Mesothelial cell of epicardium (in vitro differentiated cells): ENCODE data around the gene IER2. TPM values are rescaled to one million over a fixed set of nuclear protein-coding genes. Genes with fewer than 3 reads are reported as not detected.
"Not testable (repeated sequence)": the region's sequence is repeated elsewhere in the genome, so short reads cannot be mapped to it uniquely, and the experiment has no call there.

Experiments
- DNase-seq, 2 experiments: peaks; one replicate each; pipeline ENCODE4 v3.0.0; 2021; ENCODE audit warnings: low spot score in 2 of 2; ENCODE audit not compliant: unreplicated experiment in 2 of 2
- H3K27ac Mint-ChIP-seq: 2 replicates; pipeline ENCODE4 v1.8.0; 2021; ENCODE audit warnings: mixed read lengths
- H3K27me3 Mint-ChIP-seq: 2 replicates; pipeline ENCODE4 v1.8.0; 2021; ENCODE audit warnings: low read depth, mixed read lengths
- H3K36me3 Mint-ChIP-seq: 2 replicates; pipeline ENCODE4 v1.8.0; 2021; ENCODE audit warnings: mixed read lengths
- H3K4me1 Mint-ChIP-seq: 2 replicates; pipeline ENCODE4 v1.8.0; 2021; ENCODE audit warnings: mixed read lengths
- H3K4me3 Mint-ChIP-seq: 2 replicates; pipeline ENCODE4 v1.8.0; 2021; ENCODE audit warnings: mild to moderate bottlenecking, moderate library complexity, mixed read lengths
- H3K9me3 Mint-ChIP-seq: 2 replicates; pipeline ENCODE4 v1.8.0; 2021; ENCODE audit warnings: mixed read lengths
- total RNA-seq: library from RNA; stranded (reverse); gene quantifications from 3 replicates; pipeline ENCODE4 v1.2.1, GENCODE V29; 2021
- TF ChIP-seq, protein P1 (sequence below): fragments of 200-600 bp; sonication (generic); IDR thresholded peaks from one replicate; pipeline ENCODE4 v1.5.0; 2021; ENCODE audit warnings: antibody characterized with exemption; ENCODE audit not compliant: unreplicated experiment

IER2 gene
- total RNA-seq, 1 donor from 2014 or later = 282 TPM

- no peaks in the 10 kb centered on the region for H3K27me3 Mint-ChIP-seq
- H3K9me3 Mint-ChIP-seq = no peaks in the 10 kb centered on the region
- H3K4me3 Mint-ChIP-seq = peak overlapping the region; percentile 65
- no peaks in the 10 kb centered on the region for H3K36me3 Mint-ChIP-seq
- peaks cover 46% of the 10 kb centered on the region for H3K4me1 Mint-ChIP-seq
- DNase-seq = peak; percentile 58 to 79
- H3K27ac Mint-ChIP-seq = peak overlapping the region; percentile 98
- TF ChIP-seq, protein P1, sequence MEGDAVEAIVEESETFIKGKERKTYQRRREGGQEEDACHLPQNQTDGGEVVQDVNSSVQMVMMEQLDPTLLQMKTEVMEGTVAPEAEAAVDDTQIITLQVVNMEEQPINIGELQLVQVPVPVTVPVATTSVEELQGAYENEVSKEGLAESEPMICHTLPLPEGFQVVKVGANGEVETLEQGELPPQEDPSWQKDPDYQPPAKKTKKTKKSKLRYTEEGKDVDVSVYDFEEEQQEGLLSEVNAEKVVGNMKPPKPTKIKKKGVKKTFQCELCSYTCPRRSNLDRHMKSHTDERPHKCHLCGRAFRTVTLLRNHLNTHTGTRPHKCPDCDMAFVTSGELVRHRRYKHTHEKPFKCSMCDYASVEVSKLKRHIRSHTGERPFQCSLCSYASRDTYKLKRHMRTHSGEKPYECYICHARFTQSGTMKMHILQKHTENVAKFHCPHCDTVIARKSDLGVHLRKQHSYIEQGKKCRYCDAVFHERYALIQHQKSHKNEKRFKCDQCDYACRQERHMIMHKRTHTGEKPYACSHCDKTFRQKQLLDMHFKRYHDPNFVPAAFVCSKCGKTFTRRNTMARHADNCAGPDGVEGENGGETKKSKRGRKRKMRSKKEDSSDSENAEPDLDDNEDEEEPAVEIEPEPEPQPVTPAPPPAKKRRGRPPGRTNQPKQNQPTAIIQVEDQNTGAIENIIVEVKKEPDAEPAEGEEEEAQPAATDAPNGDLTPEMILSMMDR = no peak
These were observed 13.6 kb downstream of the IER2 start for GRCh38 chr19:13163609-13164342.

DNA sequence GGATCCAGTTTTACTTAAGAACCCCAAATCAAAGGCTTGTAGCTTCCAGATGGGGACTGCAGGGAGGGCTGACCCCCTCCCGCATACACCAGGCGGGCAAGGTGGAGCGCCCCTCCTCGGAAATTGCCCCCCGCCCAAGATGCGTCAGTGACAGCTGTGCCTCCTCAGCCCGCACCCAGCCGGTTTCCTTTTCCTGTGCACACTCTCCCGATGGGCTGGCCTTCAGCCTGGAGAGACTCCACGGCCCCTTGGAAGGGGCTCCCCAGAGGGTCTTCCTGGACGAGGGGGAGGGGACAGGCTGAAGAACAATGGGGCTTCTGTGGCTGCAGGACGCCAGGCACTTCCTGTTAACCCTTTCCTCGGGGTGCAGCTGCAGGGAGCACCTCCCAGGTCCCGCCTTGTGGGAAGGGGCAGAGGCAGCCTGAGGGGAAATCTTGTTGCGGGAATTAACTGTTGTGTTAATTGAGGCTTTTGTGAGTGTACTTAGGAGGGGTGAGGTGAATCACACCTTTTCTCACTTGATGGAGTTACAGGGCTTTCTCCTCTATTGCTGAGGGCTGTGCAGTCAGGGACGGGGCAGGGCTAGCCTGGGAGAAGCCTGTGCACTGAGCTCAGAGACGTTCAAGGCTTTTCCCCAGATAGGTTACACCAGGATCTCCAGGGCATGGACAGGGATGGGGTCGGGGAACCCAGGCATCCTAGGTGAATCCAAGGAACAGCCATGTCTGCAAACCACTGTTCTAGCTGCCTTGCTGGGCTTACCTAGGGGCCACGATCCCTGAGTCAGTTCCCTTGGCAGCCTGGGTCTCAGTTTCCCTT, 14.3 kb downstream of the IER2 start:
- no peaks in the 10 kb centered on the region for H3K9me3 Mint-ChIP-seq
- no peaks in the 10 kb centered on the region for H3K36me3 Mint-ChIP-seq
- H3K27me3 Mint-ChIP-seq = no peaks in the 10 kb centered on the region
- H3K4me1 Mint-ChIP-seq = peaks cover 48% of the 10 kb centered on the region
- H3K4me3 Mint-ChIP-seq = peak overlapping the region; percentile 65
- peak; percentile 71 to 82 for DNase-seq
- TF ChIP-seq, protein P1 = no peak
- H3K27ac Mint-ChIP-seq = peak overlapping the region; percentile 98

DNA sequence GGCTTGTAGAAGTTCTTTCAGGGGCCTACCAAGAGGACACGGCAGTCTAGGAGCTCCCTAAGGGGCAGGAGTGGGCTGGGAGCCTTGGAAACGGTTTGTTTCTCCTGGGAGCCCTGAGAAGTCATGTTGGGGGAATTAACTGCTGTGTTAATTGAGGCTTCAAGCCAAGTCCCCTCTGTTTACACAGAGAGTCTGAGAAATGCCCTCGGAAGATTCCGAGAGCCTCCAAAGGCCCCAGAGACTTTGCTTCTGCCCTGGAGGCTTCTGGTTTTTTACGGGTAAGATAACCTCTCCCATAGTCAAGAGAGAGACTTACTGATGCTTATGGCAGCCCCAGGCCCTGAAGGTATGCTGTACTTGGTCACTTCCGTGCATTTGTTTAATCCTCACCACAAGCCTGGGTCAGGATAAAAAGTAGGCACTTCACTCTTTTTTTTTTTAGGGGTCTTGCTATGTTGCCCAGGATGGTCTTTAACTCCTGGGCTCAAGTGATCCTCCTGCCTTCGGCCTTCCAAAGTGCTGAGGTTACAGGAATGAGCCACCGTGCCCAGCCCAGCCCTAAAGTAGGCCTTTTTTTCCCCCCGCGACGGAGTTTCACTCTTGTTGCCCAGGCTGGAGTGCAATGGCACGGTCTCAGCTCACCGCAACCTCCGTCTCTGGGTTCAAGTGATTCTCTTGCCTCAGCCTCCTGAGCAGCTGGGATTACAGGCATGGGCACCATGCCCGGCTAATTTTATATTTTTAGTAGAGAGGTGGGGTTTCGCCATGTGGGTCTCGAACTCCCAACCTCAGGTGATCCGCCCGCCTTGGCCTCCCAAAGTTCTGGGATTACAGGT, 15.2 kb downstream of the IER2 start:
- DNase-seq = no peak
- TF ChIP-seq, protein P1 = no peak
- Mint-ChIP-seq H3K4me1 (peaks cover 53% of the 10 kb centered on the region), H3K4me3 (no peak overlapping the region), H3K9me3 (no peaks in the 10 kb centered on the region), H3K27me3 (no peaks in the 10 kb centered on the region), H3K27ac (peak overlapping the region; percentile 98), H3K36me3 (no peaks in the 10 kb centered on the region)

DNA sequence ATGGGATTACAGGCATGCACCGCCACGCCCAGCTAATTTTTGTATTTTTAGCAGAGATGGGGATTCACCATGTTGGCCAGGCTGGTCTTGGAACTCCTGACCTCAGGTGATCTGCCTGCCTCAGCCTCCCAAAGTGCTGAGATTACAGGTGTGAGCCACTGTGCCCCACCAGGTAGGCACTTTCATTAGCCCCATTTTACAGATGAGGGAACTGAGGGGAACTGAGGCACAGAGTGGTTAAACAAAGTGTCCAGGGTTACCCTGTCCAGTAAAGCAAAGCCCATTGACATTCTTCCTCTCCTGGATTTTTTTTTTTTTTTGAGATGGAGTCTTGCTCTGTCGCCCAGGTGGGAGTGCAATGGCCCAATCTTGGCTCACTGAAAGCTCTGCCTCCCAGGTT, 15.9 kb downstream of the IER2 start:
- H3K9me3 Mint-ChIP-seq, DNase-seq, H3K4me3 Mint-ChIP-seq, H3K27me3 Mint-ChIP-seq, H3K36me3 Mint-ChIP-seq: not testable (repeated sequence)
- peak overlapping the region; percentile 98 for H3K27ac Mint-ChIP-seq
- H3K4me1 Mint-ChIP-seq = peaks cover 56% of the 10 kb centered on the region

DNA sequence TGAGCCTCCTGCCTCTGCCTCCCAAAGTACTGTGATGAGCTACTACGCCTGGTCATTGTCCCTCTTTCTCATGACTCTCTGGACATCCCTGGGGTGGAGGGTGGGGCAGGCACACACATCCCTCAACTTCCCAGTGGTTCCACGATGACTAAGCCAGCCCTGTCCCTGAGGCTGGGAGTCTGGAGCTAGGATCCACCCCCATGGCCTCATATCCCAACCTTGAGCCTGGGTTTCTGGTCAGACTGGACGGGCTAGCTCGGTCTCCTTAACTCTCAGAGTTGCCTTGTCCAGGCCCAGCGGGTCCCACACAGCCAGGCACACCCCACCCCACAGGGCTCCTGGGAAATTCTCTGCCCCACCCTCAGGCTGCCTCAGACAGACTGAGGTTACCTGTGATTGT, 19.6 kb downstream of the IER2 start:
- DNase-seq = no peak
- no peaks in the 10 kb centered on the region for H3K36me3 Mint-ChIP-seq
- TF ChIP-seq, protein P1 = no peak
- no peaks in the 10 kb centered on the region for H3K9me3 Mint-ChIP-seq
- no peak overlapping the region for H3K4me3 Mint-ChIP-seq
- peaks cover 46% of the 10 kb centered on the region for H3K4me1 Mint-ChIP-seq
- H3K27ac Mint-ChIP-seq = peak overlapping the region; percentile 87
- H3K27me3 Mint-ChIP-seq = no peaks in the 10 kb centered on the region
